TTC549 (cell line): ENCODE results near the gene ZSCAN1.
A peak's percentile ranks its signal among the peaks of the same experiment; 100 is the strongest.

Experiments
- FAIRE-seq: peaks from 2 replicates; lab custom pipeline; 2012; peaks lifted over from hg19 to GRCh38; lab: Jason Lieb, UNC

Gene ZSCAN1

GRCh38 chr19:58084596-58085347 is 50.9 kb downstream of the ZSCAN1 start:
- no peak for FAIRE-seq

GRCh38 chr19:58085348-58085875 is 51.6 kb downstream of the ZSCAN1 start:
- no peak for FAIRE-seq

- FAIRE-seq = no peak
These were observed 53.2 kb downstream of the ZSCAN1 start for GRCh38 chr19:58086825-58087710.

GRCh38 chr19:58088521-58089052 is 54.8 kb downstream of the ZSCAN1 start:
- no peak for FAIRE-seq

GRCh38 chr19:58089846-58090245 is 56.0 kb downstream of the ZSCAN1 start:
- no peak for FAIRE-seq

- FAIRE-seq = no peak
These were observed 57.6 kb downstream of the ZSCAN1 start for GRCh38 chr19:58091251-58091995.

- FAIRE-seq = no peak
These were observed 59.2 kb downstream of the ZSCAN1 start for GRCh38 chr19:58093071-58093470.

- no peak for FAIRE-seq
These were observed 61.5 kb downstream of the ZSCAN1 start for GRCh38 chr19:58095328-58095727.

GRCh38 chr19:58096884-58097283 is 63.1 kb downstream of the ZSCAN1 start:
- no peak for FAIRE-seq

- FAIRE-seq = no peak
These were observed 63.5 kb downstream of the ZSCAN1 start for GRCh38 chr19:58097349-58097748.

GRCh38 chr19:58097781-58098681 is 64.2 kb downstream of the ZSCAN1 start, which contains the start of gene ZSCAN18:
TSS of gene ZSCAN18 (minus strand) at chr19:58098231. CDS start at chr19:58090267, 7,964 bp downstream.
- peak; percentile 91 for FAIRE-seq

- FAIRE-seq = no peak
These were observed 64.8 kb downstream of the ZSCAN1 start for GRCh38 chr19:58098682-58098998.
